K562 (cell line): ENCODE data around the gene SAMD14. TPM values are rescaled to one million over a fixed set of nuclear protein-coding genes. Genes with fewer than 3 reads are reported as not detected.

Experiments
- BCOR ChIP-seq: fragments of 450-650 bp; IDR thresholded peaks from 2 replicates; pipeline ENCODE4 v1.6.1; 2016
- CBX1 ChIP-seq: sonication (generic); IDR thresholded peaks from 2 replicates; pipeline ENCODE4 v1.6.1; 2016; ENCODE audit warnings: antibody characterized with exemption, low read depth, mild to moderate bottlenecking
- CREM ChIP-seq: IDR thresholded peaks from 2 replicates; pipeline ENCODE4 v1.6.1; 2014; ENCODE audit warnings: antibody characterized with exemption, low read depth
- GATAD2A ChIP-seq: fragments of 450-650 bp; IDR thresholded peaks from 2 replicates; pipeline ENCODE4 v1.6.1; 2017
- HLTF ChIP-seq: fragments of 450-650 bp; IDR thresholded peaks from 2 replicates; pipeline ENCODE4 v1.6.1; 2016
- HMG20A ChIP-seq: fragments of 450-650 bp; formaldehyde crosslinking; conservative IDR thresholded peaks from 2 replicates; pipeline ENCODE4 v1.4.0; 2020; ENCODE audit warnings: mild to moderate bottlenecking, mixed read lengths
- ILK ChIP-seq: fragments of 450-650 bp; IDR thresholded peaks from 2 replicates; pipeline ENCODE4 v1.6.1; 2016; ENCODE audit warnings: missing genetic modification characterization, low read depth, mild to moderate bottlenecking, missing compliant biosample characterization, moderate library complexity, borderline replicate concordance
- L3MBTL2 ChIP-seq: fragments of 450-650 bp; IDR thresholded peaks from 2 replicates; pipeline ENCODE4 v1.6.1; 2016; ENCODE audit warnings: mild to moderate bottlenecking, moderate library complexity
- MYBL2 ChIP-seq, 2 experiments: fragments of 450-650 bp in 1 of 2; sonication (generic) in 1 of 2; formaldehyde crosslinking in 1 of 2; IDR thresholded peaks; 2 replicates each; pipeline versions ENCODE4 v1.6.1 to v1.8.1; 2017 to 2022; ENCODE audit warnings: borderline replicate concordance in 1 of 2, inconsistent platforms in 1 of 2, low read depth in 1 of 2, mild to moderate bottlenecking in 1 of 2, missing genetic modification reagents in 1 of 2, moderate library complexity in 1 of 2
- NFYB ChIP-seq: IDR thresholded peaks from 2 replicates; pipeline ENCODE4 v1.6.1; 2011; ENCODE audit warnings: mild to moderate bottlenecking, moderate library complexity; ENCODE audit not compliant: insufficient read length; ENCODE audit errors: extremely low read depth
- PHF21A ChIP-seq: fragments of 450-650 bp; IDR thresholded peaks from 2 replicates; pipeline ENCODE4 v1.6.1; 2017; ENCODE audit warnings: low read depth, borderline replicate concordance
- WHSC1 ChIP-seq: IDR thresholded peaks from one replicate; pipeline ENCODE4 v1.6.1; 2012; ENCODE audit warnings: low read length, control low read depth, inconsistent platforms
- ZNF436 ChIP-seq: fragments of 250-450, 450-650 bp; sonication (Bioruptor Pico); formaldehyde crosslinking; IDR thresholded peaks from 2 replicates; pipeline ENCODE4 v1.7.0; 2020; ENCODE audit warnings: mild to moderate bottlenecking
- polyA plus RNA-seq, 8 experiments: library from polyadenylated mRNA; depleted of rRNA in 4 of 8; stranded (reverse) in 5 of 8; unstranded in 3 of 8; fragments of >200 nt; fragmentation: Nextera tagmentation in 2 of 8; fragmentation: Illumina TruSeq in 1 of 8; extraction: Ambion mirVana in 2 of 8; extraction: Trizol in 1 of 8; gene quantifications; 2 replicates each; pipeline versions ENCODE4 v1.2.1 to v1.2.3, GENCODE V29; 2011 to 2014; ENCODE audit warnings: inconsistent platforms in 1 of 8, missing spikeins in 1 of 8
- total RNA-seq, 7 experiments: library from RNA; depleted of rRNA in 6 of 7; stranded (reverse); fragments of >200 nt in 6 of 7; fragmentation: Illumina TruSeq in 2 of 7; extraction: Trizol in 2 of 7; gene quantifications; 2 replicates each; pipeline versions ENCODE4 v1.2.1 to v1.2.3, GENCODE V29; 2011 to 2021; ENCODE audit warnings: low replicate concordance in 1 of 7
- TF ChIP-seq, protein P1 (sequence below): fragments of 450-650 bp; IDR thresholded peaks from one replicate; pipeline ENCODE4 v1.6.1; 2018; ENCODE audit warnings: mild to moderate bottlenecking, moderate library complexity; ENCODE audit not compliant: partially characterized antibody
- TF ChIP-seq, protein P2 (sequence below): sonication (generic); formaldehyde crosslinking; IDR thresholded peaks from 2 replicates; pipeline ENCODE4 v1.8.0; 2022; ENCODE audit warnings: missing genetic modification reagents, mild to moderate bottlenecking, moderate library complexity, borderline replicate concordance
- TF ChIP-seq, protein P3 (sequence below): sonication (generic); formaldehyde crosslinking; IDR thresholded peaks from 2 replicates; pipeline ENCODE4 v1.5.0; 2020; ENCODE audit warnings: missing genetic modification reagents
- TF ChIP-seq, protein P4 (sequence below): conservative IDR thresholded peaks from 2 replicates; pipeline ENCODE4 v1.6.1; 2011; ENCODE audit warnings: low read depth, mild to moderate bottlenecking, low read length; ENCODE audit not compliant: control insufficient read depth
- TF ChIP-seq, protein P5 (sequence below): fragments of 200-400 bp; formaldehyde crosslinking; IDR thresholded peaks from 2 replicates; pipeline ENCODE4 v1.6.1; 2017; ENCODE audit warnings: mild to moderate bottlenecking, low read depth, low read length, moderate library complexity
- TF ChIP-seq, protein P6 (sequence below): fragments of 200-800 bp; sonication (Bioruptor generic); IDR thresholded peaks from 2 replicates; pipeline ENCODE4 v1.6.1; 2017; ENCODE audit warnings: missing genetic modification characterization, missing compliant biosample characterization

The SAMD14 gene
- total and polyA plus RNA-seq, 9 of the 15 experiments (the other 6 are each of a cell fraction or from before 2014, with no cell fraction given) = 0.04 to 0.07 TPM; not detected in 7

DNA sequence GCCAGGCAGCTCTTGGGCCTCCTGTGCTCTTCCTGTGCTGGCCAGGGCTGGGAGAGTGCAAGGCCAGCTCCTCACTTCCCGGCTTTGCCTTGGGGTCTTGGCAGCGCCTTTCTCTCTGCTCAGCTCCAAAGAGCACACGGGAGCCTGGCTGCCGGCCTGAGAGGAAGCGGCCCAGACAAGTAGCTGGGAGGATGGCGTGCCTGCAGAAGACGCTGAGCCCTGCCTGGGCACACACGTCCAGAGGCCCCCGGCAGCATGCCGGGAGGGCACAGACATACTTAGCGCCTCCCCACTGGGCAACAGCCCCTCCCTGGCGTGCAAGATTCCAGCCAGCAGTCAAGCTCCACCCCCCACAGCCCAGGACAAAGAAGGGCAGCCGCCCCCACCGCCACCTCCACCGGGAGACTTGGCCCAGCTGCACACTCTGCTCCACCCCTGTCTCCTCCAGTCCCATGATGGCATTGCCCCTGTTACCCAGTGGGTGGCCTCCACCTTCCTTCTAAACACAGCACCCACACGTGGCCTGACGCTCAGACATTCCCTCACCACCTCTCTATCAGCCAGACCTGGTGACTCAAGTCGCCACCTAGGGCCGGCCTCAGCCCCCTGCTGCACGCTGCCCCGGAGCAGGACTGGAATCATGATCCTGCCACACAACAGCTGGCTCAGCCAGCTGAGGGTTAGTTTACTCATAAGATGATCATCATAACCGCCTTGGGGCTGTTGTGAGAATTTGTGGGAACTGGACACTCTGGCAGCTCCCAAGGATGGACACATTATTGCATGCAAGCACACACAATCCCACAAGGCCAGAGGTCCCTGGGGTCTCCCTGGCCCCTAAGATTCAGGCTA is 48.2 kb upstream of the SAMD14 start (continued):
- TF ChIP-seq, protein P1, sequence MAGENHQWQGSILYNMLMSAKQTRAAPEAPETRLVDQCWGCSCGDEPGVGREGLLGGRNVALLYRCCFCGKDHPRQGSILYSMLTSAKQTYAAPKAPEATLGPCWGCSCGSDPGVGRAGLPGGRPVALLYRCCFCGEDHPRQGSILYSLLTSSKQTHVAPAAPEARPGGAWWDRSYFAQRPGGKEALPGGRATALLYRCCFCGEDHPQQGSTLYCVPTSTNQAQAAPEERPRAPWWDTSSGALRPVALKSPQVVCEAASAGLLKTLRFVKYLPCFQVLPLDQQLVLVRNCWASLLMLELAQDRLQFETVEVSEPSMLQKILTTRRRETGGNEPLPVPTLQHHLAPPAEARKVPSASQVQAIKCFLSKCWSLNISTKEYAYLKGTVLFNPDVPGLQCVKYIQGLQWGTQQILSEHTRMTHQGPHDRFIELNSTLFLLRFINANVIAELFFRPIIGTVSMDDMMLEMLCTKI = no peak
- TF ChIP-seq CREM (peak; percentile 39; the same call in 1 of the 2 replicates), CBX1 (no peak), GATAD2A (no peak), ILK (no peak), WHSC1 (no peak), NFYB (no peak), HLTF (no peak), HMG20A (CRISPR knock-in tag) (no peak), MYBL2 (IDR thresholded peaks at IDR 0.05; ENCODE audit: low read depth) (no peak), MYBL2 (CRISPR knock-in tag; IDR thresholded peaks at IDR 0.05; ENCODE audit: borderline replicate concordance) (no peak), PHF21A (no peak), L3MBTL2 (peak; percentile 88), BCOR (peak; percentile 41; the same call in 1 of the 2 replicates), ZNF436 (CRISPR knock-in tag) (no peak)
- TF ChIP-seq, protein P2, sequence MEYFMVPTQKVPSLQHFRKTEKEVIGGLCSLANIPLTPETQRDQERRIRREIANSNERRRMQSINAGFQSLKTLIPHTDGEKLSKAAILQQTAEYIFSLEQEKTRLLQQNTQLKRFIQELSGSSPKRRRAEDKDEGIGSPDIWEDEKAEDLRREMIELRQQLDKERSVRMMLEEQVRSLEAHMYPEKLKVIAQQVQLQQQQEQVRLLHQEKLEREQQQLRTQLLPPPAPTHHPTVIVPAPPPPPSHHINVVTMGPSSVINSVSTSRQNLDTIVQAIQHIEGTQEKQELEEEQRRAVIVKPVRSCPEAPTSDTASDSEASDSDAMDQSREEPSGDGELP = peak; percentile 91
- TF ChIP-seq, protein P3, sequence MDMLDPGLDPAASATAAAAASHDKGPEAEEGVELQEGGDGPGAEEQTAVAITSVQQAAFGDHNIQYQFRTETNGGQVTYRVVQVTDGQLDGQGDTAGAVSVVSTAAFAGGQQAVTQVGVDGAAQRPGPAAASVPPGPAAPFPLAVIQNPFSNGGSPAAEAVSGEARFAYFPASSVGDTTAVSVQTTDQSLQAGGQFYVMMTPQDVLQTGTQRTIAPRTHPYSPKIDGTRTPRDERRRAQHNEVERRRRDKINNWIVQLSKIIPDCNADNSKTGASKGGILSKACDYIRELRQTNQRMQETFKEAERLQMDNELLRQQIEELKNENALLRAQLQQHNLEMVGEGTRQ (CRISPR knock-in tag) = peak; percentile 68
- TF ChIP-seq, protein P4, sequence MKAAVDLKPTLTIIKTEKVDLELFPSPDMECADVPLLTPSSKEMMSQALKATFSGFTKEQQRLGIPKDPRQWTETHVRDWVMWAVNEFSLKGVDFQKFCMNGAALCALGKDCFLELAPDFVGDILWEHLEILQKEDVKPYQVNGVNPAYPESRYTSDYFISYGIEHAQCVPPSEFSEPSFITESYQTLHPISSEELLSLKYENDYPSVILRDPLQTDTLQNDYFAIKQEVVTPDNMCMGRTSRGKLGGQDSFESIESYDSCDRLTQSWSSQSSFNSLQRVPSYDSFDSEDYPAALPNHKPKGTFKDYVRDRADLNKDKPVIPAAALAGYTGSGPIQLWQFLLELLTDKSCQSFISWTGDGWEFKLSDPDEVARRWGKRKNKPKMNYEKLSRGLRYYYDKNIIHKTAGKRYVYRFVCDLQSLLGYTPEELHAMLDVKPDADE = no peak
- TF ChIP-seq, protein P5, sequence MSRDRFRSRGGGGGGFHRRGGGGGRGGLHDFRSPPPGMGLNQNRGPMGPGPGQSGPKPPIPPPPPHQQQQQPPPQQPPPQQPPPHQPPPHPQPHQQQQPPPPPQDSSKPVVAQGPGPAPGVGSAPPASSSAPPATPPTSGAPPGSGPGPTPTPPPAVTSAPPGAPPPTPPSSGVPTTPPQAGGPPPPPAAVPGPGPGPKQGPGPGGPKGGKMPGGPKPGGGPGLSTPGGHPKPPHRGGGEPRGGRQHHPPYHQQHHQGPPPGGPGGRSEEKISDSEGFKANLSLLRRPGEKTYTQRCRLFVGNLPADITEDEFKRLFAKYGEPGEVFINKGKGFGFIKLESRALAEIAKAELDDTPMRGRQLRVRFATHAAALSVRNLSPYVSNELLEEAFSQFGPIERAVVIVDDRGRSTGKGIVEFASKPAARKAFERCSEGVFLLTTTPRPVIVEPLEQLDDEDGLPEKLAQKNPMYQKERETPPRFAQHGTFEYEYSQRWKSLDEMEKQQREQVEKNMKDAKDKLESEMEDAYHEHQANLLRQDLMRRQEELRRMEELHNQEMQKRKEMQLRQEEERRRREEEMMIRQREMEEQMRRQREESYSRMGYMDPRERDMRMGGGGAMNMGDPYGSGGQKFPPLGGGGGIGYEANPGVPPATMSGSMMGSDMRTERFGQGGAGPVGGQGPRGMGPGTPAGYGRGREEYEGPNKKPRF = no peak
- TF ChIP-seq, protein P6, sequence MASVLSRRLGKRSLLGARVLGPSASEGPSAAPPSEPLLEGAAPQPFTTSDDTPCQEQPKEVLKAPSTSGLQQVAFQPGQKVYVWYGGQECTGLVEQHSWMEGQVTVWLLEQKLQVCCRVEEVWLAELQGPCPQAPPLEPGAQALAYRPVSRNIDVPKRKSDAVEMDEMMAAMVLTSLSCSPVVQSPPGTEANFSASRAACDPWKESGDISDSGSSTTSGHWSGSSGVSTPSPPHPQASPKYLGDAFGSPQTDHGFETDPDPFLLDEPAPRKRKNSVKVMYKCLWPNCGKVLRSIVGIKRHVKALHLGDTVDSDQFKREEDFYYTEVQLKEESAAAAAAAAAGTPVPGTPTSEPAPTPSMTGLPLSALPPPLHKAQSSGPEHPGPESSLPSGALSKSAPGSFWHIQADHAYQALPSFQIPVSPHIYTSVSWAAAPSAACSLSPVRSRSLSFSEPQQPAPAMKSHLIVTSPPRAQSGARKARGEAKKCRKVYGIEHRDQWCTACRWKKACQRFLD (CRISPR knock-in tag) = no peak
